ENCODE results near the gene RYR1. TPM values are rescaled to one million over a fixed set of nuclear protein-coding genes. Genes with fewer than 3 reads are reported as not detected.

RYR1 gene
- total and polyA plus RNA-seq, 10 of the 15 experiments (the other 5 are each of a cell fraction or from before 2014, with no cell fraction given): under 0.01 to 0.32 (median 0.07) TPM; not detected in 1

GRCh38 chr19:38496603-38497487 lies 63.4 kb downstream of the RYR1 start:
- BruUV-seq (replicated peaks): no TSS peak
- DNase-seq (ENCODE audit: low read depth, low spot score): no peak
- H2AFZ ChIP-seq (ENCODE audit: control insufficient read depth, low read depth, low read length): no peak overlapping the region
- in situ Hi-C loops (cut with MboI): no loop called here
- ATAC-seq: no peak
- H3K27ac ChIP-seq (ENCODE audit: control insufficient read depth, insufficient read depth): no peak overlapping the region
- H4K20me1 ChIP-seq (ENCODE audit: control insufficient read depth, insufficient read depth): no peaks in the 10 kb centered on the region
- peaks cover 6% of the 10 kb centered on the region; the same call in 1 of the 2 replicates for H3K4me1 ChIP-seq (ENCODE audit: control insufficient read depth, insufficient read depth, low read length)
- intact Hi-C loops (cut with micrococcal nuclease; ENCODE audit: unreplicated experiment): no loop called here
- no peaks in the 10 kb centered on the region for H3K27me3 ChIP-seq (replicated peaks in 1 of 2; ENCODE audit: control insufficient read depth in 2 of 2, insufficient read depth in 2 of 2, low read length in 1 of 2)
- no peaks in the 10 kb centered on the region for H3K79me2 ChIP-seq (ENCODE audit: control insufficient read depth, insufficient read depth, low read length)
- POLR2A ChIA-PET: no interaction called here
- no peak overlapping the region for H3K4me3 ChIP-seq
- H3K36me3 ChIP-seq (ENCODE audit: control insufficient read depth in 2 of 2, insufficient read depth in 2 of 2, low read length in 1 of 2): no peaks in the 10 kb centered on the region
- no peak overlapping the region for H3K9ac ChIP-seq (ENCODE audit: control insufficient read depth, insufficient read depth, low read length)
- TF ChIP-seq CEBPZ (IDR thresholded peaks at IDR 0.05; ENCODE audit: low read depth, low read length) (no peak), ZBTB33 (IDR thresholded peaks at IDR 0.05) (no peak), MEF2A (IDR thresholded peaks at IDR 0.05; ENCODE audit: insufficient read depth, low read depth, low read length) (no peak), STAT3 (IDR thresholded peaks at IDR 0.05; ENCODE audit: low read depth, low read length) (no peak), PAX5 (IDR thresholded peaks at IDR 0.05; ENCODE audit: borderline replicate concordance, low read depth, low read length) (no peak), GABPA (IDR thresholded peaks at IDR 0.05; ENCODE audit: low read depth) (no peak)
- no peak for FAIRE-seq
- H3K9me3 ChIP-seq (replicated peaks; ENCODE audit: control insufficient read depth, insufficient read depth, low read length): no peaks in the 10 kb centered on the region
- no peak overlapping the region for H3K4me2 ChIP-seq (ENCODE audit: control insufficient read depth, insufficient read depth)
- 64% methylated on average over 30 of the region's 30 CpGs for WGBS (ENCODE audit: insufficient coverage, insufficient replicate concordance, low lambda C conversion rate, missing lambda C conversion rate)
- CTCF ChIA-PET: no interaction called here
- RAD21 ChIA-PET (ENCODE audit: unreplicated experiment): no interaction called here
- SMC1A ChIA-PET (ENCODE audit: uncharacterized antibody, unreplicated experiment): no interaction called here
